HEK293T (cell line): ENCODE data around the gene LRP1-AS.

Experiments
- CTCF ChIA-PET: fragments of 350-600 bp; formaldehyde crosslinking; extraction: SDS; loops from one replicate; lab custom pipeline; 2021; ENCODE audit warnings: antibody characterized with exemption, inconsistent platforms; lab: Yijun Ruan, JAX
- POLR2A ChIA-PET: fragments of 350-600 bp; formaldehyde crosslinking; extraction: SDS; loops from one replicate; lab custom pipeline; 2020; ENCODE audit warnings: antibody characterized with exemption, inconsistent platforms; lab: Yijun Ruan, JAX
- DNase-seq: peaks from one replicate; pipeline ENCODE4 v3.0.0; 2012; ENCODE audit warnings: mixed read lengths; ENCODE audit errors: extremely low spot score
- ARNT ChIP-seq: fragments of 450-650 bp; IDR thresholded peaks from 2 replicates; pipeline ENCODE4 v1.6.1; 2017; ENCODE audit warnings: mild to moderate bottlenecking
- CTBP1 ChIP-seq: fragments of 450-650 bp; IDR thresholded peaks from 2 replicates; pipeline ENCODE4 v1.6.1; 2016; ENCODE audit warnings: borderline replicate concordance
- ELF4 ChIP-seq: fragments of 450-650 bp; IDR thresholded peaks from 2 replicates; pipeline ENCODE4 v1.6.1; 2017; ENCODE audit warnings: antibody characterized with exemption
- L3MBTL2 ChIP-seq: fragments of 450-650 bp; conservative IDR thresholded peaks from 2 replicates; pipeline ENCODE4 v1.6.1; 2016; ENCODE audit warnings: mild to moderate bottlenecking

The LRP1-AS gene

DNA sequence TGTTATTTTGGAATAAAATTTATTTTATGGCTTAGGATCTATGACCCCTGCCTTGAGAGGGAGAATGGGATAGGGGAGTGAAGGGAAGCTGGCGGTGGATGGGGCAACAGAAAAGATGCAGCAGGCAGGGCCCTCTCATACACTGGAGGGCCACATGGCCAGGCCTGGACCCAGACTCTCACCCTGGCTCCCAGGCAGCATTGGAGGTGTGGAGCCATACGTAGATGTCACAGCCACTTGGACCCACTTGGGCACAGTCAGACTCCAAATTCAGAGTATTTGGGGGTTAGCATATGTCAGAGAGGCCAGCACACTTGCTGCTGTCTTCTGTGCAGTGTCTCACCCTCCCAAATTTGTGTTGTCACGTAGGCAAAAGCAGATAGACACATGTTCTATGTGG lies 52.0 kb downstream of the LRP1-AS start:
- POLR2A ChIA-PET = interaction anchor here (1.2 to 4.7 kb wide), 3 partner anchors 11 to 17 kb away, joined by 4 to 23 read pairs (median 14); partner anchors contain the start of genes NEMP1 and STAT6
- CTCF ChIA-PET = interaction anchor here (1.2 kb wide), 1 partner anchor 17 kb away, joined by 3 read pairs; no protein-coding TSS in a partner anchor
- TF ChIP-seq ELF4 (no peak), ARNT (no peak), L3MBTL2 (no peak), CTBP1 (no peak)
- no peak for DNase-seq
